Prostate gland (tissue), 2 donors: ENCODE data around the gene C1orf87. TPM values are rescaled to one million over a fixed set of nuclear protein-coding genes. Genes with fewer than 3 reads are reported as not detected.

Experiments used
- DNase-seq: peaks from one replicate; pipeline ENCODE4 v3.0.0-alpha.2; 2019; ENCODE audit warnings: low spot score
- H3K27ac ChIP-seq, 2 donors: fragments of 200-600 bp; sonication (generic); 2 replicates each; pipeline ENCODE4 v1.5.1; 2017 to 2019
- H3K27me3 ChIP-seq: fragments of 200-600 bp; sonication (generic); replicated peaks from 2 replicates; pipeline ENCODE4 v1.5.1; 2019; ENCODE audit not compliant: insufficient read depth
- H3K36me3 ChIP-seq, 2 donors: fragments of 200-600 bp; sonication (generic); 1 replicate in 1 of 2; 2 replicates in 1 of 2; pipeline versions ENCODE4 v1.5.1 to v1.8.1; 2017 to 2019
- H3K4me1 ChIP-seq: fragments of 200-600 bp; sonication (generic); replicated peaks from 2 replicates; pipeline ENCODE4 v1.5.1; 2019
- H3K4me3 ChIP-seq, 2 donors: fragments of 200-600 bp; sonication (generic); 2 replicates each; pipeline ENCODE4 v1.5.1; 2017 to 2019
- H3K9me3 ChIP-seq: fragments of 200-600 bp; sonication (generic); 2 replicates; pipeline ENCODE4 v1.5.1; 2017
- POLR2A ChIP-seq: fragments of 450-650 bp; IDR thresholded peaks from one replicate; pipeline ENCODE4 v1.6.1; 2016; ENCODE audit warnings: antibody characterized with exemption, mild to moderate bottlenecking
- POLR2AphosphoS5 ChIP-seq: sonication (generic); formaldehyde crosslinking; IDR thresholded peaks from one replicate; pipeline ENCODE4 v1.6.1; 2017; ENCODE audit warnings: antibody characterized with exemption
- WGBS: methylation state at CpG from one replicate; pipeline ENCODE4 v1.1.5; 2018; 5-methylcytosine and 5-hydroxymethylcytosine counted together
- intact Hi-C: fragments of 100-400 bp; cut with DNase I; formaldehyde crosslinking; loops from one replicate; pipeline ENCODE4 v1.14.2; 2022
- total RNA-seq, 2 donors: library from RNA; depleted of rRNA; stranded (reverse); fragments of >200 nt; gene quantifications; one replicate each; pipeline ENCODE4 v1.1.0, GENCODE V29; 2016
- TF ChIP-seq, protein P1 (sequence below), 4 experiments: fragments of 200-600 bp in 2 of 4; fragments of 450-650 bp in 2 of 4; sonication (generic) in 2 of 4; IDR thresholded peaks; 1 replicate in 3 of 4; 2 replicates in 1 of 4; pipeline ENCODE4 v1.5.1; 2016 to 2019; ENCODE audit warnings: antibody characterized with exemption in 4 of 4, mild to moderate bottlenecking in 2 of 4, moderate library complexity in 2 of 4

C1orf87 gene
- total RNA-seq, 2 donors from 2014 or later, result 0.74 TPM; not detected in 1

DNA sequence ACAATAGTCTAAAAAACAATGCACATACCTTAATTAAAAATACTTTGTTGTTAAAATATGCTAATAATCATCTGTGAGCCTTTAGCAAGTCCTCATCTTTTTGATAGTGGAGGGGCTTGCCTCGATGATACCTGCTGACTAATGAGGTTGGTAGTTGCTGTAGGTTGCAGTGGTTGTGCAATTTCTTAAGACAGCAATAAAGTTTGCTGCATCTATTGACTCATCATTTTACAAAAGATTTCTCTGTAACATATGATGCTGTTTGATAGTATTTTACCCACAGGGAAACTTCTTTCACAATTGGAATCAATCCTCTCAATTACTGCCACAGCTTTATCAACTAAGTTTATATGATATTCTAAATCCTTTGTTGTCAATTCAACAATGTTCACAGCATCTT is 7.6 kb downstream of the C1orf87 start:
- intact Hi-C loops, result no loop called here
- Histone ChIP-seq H3K27me3 (no peaks in the 10 kb centered on the region), H3K4me3 (no peak overlapping the region), H3K4me1 (no peaks in the 10 kb centered on the region), H3K36me3 (no peaks in the 10 kb centered on the region), H3K9me3 (no peaks in the 10 kb centered on the region), H3K27ac (no peak overlapping the region)
- no peak for DNase-seq
- TF ChIP-seq, protein P1, sequence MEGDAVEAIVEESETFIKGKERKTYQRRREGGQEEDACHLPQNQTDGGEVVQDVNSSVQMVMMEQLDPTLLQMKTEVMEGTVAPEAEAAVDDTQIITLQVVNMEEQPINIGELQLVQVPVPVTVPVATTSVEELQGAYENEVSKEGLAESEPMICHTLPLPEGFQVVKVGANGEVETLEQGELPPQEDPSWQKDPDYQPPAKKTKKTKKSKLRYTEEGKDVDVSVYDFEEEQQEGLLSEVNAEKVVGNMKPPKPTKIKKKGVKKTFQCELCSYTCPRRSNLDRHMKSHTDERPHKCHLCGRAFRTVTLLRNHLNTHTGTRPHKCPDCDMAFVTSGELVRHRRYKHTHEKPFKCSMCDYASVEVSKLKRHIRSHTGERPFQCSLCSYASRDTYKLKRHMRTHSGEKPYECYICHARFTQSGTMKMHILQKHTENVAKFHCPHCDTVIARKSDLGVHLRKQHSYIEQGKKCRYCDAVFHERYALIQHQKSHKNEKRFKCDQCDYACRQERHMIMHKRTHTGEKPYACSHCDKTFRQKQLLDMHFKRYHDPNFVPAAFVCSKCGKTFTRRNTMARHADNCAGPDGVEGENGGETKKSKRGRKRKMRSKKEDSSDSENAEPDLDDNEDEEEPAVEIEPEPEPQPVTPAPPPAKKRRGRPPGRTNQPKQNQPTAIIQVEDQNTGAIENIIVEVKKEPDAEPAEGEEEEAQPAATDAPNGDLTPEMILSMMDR (IDR thresholded peaks at IDR 0.05), result no peak
- TF ChIP-seq POLR2A, result no peak
- TF ChIP-seq POLR2AphosphoS5, result no peak
- WGBS, result 76% methylated on average over 1 of the region's 1 CpG

DNA sequence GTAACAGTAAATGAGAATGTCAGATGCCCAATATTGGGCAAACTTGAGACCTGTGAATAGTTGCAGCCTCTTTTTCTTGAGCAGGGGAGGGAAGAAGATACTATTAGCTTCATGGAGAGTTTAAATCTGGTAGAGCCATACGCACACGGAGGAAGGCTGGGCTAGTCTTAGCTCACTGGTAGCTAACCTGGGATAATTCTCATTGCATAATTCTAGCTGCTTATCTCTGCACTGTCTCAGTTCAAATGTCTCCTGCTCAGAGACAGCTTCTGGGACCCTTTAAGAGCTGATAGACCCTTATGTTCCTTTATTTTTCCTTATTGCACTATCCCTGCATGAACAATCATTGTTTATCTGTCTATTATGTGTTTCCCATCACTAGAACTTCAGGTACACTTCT is 8.4 kb downstream of the C1orf87 start:
- H3K36me3 ChIP-seq, result no peaks in the 10 kb centered on the region
- no peak for DNase-seq
- TF ChIP-seq, protein P1 (IDR thresholded peaks at IDR 0.05), result no peak
- TF ChIP-seq POLR2A (no peak), POLR2AphosphoS5 (no peak)
- H3K27ac ChIP-seq, result no peak overlapping the region
- no peak overlapping the region for H3K4me3 ChIP-seq
- no peaks in the 10 kb centered on the region for H3K9me3 ChIP-seq
- H3K4me1 ChIP-seq, result no peaks in the 10 kb centered on the region
- intact Hi-C loops, result no loop called here
- WGBS, result 98% methylated on average over 2 of the region's 2 CpGs
- no peaks in the 10 kb centered on the region for H3K27me3 ChIP-seq

DNA sequence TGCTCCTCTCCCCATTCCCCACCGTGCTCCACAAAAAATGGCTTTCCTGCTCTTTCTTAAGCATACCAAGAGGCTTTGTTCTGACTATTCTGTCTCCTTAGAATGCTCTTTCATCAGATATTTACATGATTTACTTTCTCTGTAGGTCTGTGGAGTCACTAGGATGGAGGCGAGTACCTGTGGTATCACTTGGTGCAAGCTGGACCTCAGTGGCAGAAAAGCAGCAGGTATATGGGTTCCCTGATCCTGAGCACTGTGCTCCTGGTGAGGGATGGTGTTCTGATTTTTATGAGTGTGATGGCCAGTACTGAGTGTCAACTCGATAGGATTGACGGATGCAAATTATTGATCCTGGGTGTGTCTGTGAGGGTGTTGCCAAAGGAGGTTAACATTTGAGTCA is 10.0 kb downstream of the C1orf87 start:
- H3K4me1 ChIP-seq, result no peaks in the 10 kb centered on the region
- no peak for TF ChIP-seq POLR2AphosphoS5
- TF ChIP-seq POLR2A, result no peak
- TF ChIP-seq, protein P1 (IDR thresholded peaks at IDR 0.05), result no peak
- no peak for DNase-seq
- H3K4me3 ChIP-seq, result no peak overlapping the region
- H3K36me3 ChIP-seq, result no peaks in the 10 kb centered on the region
- H3K27ac ChIP-seq, result no peak overlapping the region
- H3K9me3 ChIP-seq, result no peaks in the 10 kb centered on the region
- WGBS, result 86% methylated on average over 4 of the region's 4 CpGs
- intact Hi-C loops, result no loop called here
- no peaks in the 10 kb centered on the region for H3K27me3 ChIP-seq

DNA sequence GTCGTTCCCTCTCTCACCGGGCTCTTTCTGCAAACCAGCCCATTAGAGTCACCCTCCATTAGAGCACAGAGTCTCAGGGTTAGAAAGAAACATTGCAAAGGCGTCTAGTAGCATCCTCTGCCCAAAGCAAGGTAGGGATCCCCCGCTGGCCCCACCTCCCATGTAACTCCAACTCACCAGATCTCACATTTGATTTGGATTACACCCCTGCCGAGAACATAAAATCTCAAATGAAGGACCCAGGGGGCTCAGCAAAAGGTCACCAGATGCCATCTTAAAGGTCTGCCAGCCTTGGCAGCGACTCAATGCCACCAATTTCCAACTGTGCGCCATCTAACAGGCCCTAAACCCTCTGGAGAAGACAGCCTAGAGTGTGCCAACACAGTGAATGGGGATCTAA is 14.1 kb downstream of the C1orf87 start:
- Histone ChIP-seq H3K9me3 (no peaks in the 10 kb centered on the region), H3K36me3 (no peaks in the 10 kb centered on the region), H3K27ac (no peak overlapping the region), H3K27me3 (no peaks in the 10 kb centered on the region), H3K4me1 (no peaks in the 10 kb centered on the region), H3K4me3 (no peak overlapping the region)
- intact Hi-C loops, result no loop called here
- DNase-seq, result no peak
- 75% methylated on average over 7 of the region's 7 CpGs for WGBS
- TF ChIP-seq POLR2A (no peak), POLR2AphosphoS5 (no peak)
- TF ChIP-seq, protein P1 (IDR thresholded peaks at IDR 0.05), result no peak

DNA sequence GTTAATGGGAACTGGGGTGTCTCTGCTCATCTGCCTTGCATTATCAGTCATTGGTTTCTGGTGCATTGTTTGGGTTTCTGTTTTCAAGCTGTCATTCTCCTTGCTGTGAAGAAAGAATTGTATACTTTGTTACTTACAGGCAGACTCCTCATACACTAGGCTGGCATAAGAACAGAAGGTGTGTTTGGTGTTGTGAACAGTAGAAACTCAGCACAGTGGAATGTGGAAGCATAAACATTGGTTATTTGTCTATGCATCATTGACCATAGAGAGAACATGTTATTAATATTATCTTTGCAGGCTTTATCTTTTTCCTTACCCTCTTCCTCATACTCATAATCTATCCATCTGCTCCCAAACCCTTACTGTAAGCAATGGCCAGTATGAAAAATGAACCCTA is 18.2 kb downstream of the C1orf87 start:
- no peak for TF ChIP-seq POLR2AphosphoS5
- TF ChIP-seq POLR2A, result no peak
- TF ChIP-seq, protein P1 (IDR thresholded peaks at IDR 0.05), result no peak
- H3K36me3 ChIP-seq, result no peaks in the 10 kb centered on the region
- H3K4me1 ChIP-seq, result no peaks in the 10 kb centered on the region
- H3K27me3 ChIP-seq, result no peaks in the 10 kb centered on the region
- H3K4me3 ChIP-seq, result no peak overlapping the region
- DNase-seq, result no peak
- intact Hi-C loops, result no loop called here
- no peaks in the 10 kb centered on the region for H3K9me3 ChIP-seq
- H3K27ac ChIP-seq, result no peak overlapping the region
